ENCODE measurements around the gene ARHGEF1. TPM values are rescaled to one million over a fixed set of nuclear protein-coding genes. Genes with fewer than 3 reads are reported as not detected.

ARHGEF1 gene
- total and polyA plus RNA-seq, 12 donors = 7.3 to 443 (median 54.1) TPM

DNA sequence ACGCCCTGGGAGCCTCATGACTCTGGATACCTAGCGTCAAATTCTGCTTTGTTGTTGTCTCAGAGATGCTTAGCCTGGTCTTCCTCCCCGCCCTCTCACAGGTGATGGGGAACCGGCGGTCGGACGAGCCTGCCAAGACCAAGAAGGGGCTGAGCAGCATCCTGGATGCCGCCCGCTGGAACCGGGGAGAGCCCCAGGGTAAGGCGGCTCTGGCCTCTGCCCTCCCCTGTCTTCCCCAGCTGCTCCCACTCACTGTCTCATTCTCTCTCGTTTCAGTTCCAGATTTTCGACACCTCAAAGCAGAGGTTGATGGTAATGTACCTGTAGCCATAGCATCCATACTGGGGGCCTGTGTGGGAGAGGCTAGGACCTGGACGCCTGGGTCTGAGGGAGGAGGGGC, 11.4 kb downstream of the ARHGEF1 start:
- Histone ChIP-seq H3K4me3 (no peak overlapping the region), H3K27ac (no peak overlapping the region), H3K36me3 (replicated peaks in 1 of 2) (peaks cover 0 to 56% of the 10 kb centered on the region in 2 donors), H3K27me3 (no peaks in the 10 kb centered on the region), H3K4me1 (replicated peaks in 1 of 2) (no peaks in the 10 kb centered on the region), H3K9me3 (replicated peaks in 1 of 3) (no peaks in the 10 kb centered on the region)
- TF ChIP-seq, protein P1, sequence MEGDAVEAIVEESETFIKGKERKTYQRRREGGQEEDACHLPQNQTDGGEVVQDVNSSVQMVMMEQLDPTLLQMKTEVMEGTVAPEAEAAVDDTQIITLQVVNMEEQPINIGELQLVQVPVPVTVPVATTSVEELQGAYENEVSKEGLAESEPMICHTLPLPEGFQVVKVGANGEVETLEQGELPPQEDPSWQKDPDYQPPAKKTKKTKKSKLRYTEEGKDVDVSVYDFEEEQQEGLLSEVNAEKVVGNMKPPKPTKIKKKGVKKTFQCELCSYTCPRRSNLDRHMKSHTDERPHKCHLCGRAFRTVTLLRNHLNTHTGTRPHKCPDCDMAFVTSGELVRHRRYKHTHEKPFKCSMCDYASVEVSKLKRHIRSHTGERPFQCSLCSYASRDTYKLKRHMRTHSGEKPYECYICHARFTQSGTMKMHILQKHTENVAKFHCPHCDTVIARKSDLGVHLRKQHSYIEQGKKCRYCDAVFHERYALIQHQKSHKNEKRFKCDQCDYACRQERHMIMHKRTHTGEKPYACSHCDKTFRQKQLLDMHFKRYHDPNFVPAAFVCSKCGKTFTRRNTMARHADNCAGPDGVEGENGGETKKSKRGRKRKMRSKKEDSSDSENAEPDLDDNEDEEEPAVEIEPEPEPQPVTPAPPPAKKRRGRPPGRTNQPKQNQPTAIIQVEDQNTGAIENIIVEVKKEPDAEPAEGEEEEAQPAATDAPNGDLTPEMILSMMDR (IDR thresholded peaks at IDR 0.05) = no peak
- TF ChIP-seq POLR2A (IDR thresholded peaks at IDR 0.05) = no peak
- DNase-seq = no peak
- intact Hi-C loops (cut with DNase I) = no loop called here
- 85 to 87% (median 86%) methylated on average over 5 to 14 of the region's 14 CpGs for WGBS, 4 donors

DNA sequence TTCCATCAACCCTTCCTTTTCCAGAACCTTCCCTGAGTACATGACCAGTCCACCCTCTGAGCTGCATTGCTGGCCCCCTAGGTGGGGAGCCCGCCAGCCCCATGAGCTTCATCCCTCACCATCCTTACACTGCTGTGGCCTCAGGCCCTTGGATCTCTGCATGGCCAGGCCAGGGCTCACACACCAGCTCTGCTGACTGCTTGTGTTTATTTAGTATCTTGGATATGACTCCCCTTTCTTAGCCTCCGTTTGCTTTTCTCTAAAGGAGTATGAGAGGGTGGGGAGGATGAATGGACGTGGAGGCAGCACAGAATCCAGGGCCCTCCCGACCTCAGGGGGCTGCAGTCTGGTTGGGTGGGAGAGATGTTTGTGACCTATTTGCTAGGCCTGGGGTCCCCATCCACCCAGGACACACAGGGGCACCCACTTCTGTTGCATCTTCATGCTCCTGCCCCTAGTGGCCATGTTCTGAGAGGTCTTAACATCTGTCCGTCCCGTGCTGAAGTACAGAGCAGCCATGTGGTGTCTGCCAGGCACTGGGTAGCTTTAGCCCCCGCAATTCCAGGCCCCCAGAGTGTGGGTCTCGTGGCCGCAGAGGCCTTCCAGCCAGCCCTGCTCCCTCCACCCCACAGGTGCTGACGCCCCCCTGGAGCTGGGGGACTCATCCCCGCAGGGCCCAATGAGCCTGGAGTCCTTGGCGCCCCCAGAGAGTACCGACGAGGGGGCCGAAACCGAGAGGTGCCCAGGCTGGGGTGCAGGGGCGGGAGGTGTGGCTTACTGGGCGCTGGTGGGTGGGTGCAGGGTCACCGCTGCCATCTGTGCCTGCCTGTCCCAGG, 13.0 kb downstream of the ARHGEF1 start:
- 75 to 91% (median 89%) methylated on average over 6 to 19 of the region's 19 CpGs for WGBS, 4 donors
- DNase-seq = no peak
- Histone ChIP-seq H3K4me1 (replicated peaks in 1 of 2) (no peaks in the 10 kb centered on the region), H3K4me3 (no peak overlapping the region), H3K36me3 (replicated peaks in 1 of 2) (peaks cover 0 to 65% of the 10 kb centered on the region in 2 donors), H3K27ac (no peak overlapping the region), H3K27me3 (no peaks in the 10 kb centered on the region), H3K9me3 (replicated peaks in 1 of 3) (no peaks in the 10 kb centered on the region)
- intact Hi-C loops (cut with DNase I) = no loop called here
- TF ChIP-seq, protein P1 (IDR thresholded peaks at IDR 0.05) = no peak
- no peak for TF ChIP-seq POLR2A (IDR thresholded peaks at IDR 0.05)

DNA sequence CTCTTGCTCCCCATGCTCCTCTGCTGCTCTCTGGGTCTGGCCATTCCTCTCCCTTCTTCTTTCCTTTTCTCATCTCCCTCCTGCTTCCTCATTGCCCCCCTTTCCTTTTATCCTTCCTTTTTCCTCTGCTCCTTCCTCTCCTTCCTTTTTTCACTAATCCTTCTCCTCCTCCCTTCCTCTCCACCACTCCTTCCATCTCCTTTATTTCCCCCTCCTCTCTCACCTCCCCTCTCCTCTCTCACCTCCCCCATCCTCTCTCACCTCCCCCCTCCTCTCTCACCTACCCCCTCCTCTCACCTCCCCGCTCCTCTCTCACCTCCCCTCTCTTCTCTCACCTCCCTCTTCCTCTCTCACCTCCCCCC, 13.6 kb downstream of the ARHGEF1 start:
- H3K4me1 ChIP-seq (replicated peaks in 1 of 2) = no peaks in the 10 kb centered on the region
- no peak for TF ChIP-seq POLR2A (IDR thresholded peaks at IDR 0.05)
- TF ChIP-seq, protein P1 (IDR thresholded peaks at IDR 0.05) = no peak
- intact Hi-C loops (cut with DNase I) = no loop called here
- peaks cover 0 to 70% of the 10 kb centered on the region in 2 donors for H3K36me3 ChIP-seq (replicated peaks in 1 of 2)
- no peak for DNase-seq
- 86 to 100% (median 96%) methylated on average over 1 of the region's 1 CpG for WGBS, 4 donors
- H3K27ac ChIP-seq = no peak overlapping the region
- H3K9me3 ChIP-seq (replicated peaks in 1 of 3) = no peaks in the 10 kb centered on the region
- no peaks in the 10 kb centered on the region for H3K27me3 ChIP-seq
- H3K4me3 ChIP-seq = no peak overlapping the region

DNA sequence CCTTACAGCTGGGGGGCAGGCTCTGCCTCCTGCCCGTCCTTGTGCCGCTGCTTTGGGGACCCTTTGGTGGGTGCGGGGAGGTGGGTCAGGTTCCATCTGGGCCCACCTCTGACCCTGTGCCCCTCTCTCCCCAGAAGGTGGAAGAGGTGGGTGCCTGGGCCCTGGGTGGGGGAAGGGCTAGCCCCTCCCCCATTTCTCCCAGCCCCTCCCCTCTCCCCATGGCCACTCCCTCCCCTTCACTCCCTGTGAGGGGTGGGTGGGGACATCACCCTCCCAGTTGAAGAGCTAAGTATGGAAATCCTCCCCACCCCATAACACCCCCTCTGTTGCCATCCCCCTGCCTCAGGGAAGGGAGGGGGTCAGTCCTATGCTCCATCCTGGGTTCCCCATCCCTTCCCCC, 14.2 kb downstream of the ARHGEF1 start:
- Histone ChIP-seq H3K9me3 (replicated peaks in 1 of 3) (no peaks in the 10 kb centered on the region), H3K27me3 (no peaks in the 10 kb centered on the region), H3K4me1 (replicated peaks in 1 of 2) (no peaks in the 10 kb centered on the region), H3K36me3 (replicated peaks in 1 of 2) (peaks cover 0 to 70% of the 10 kb centered on the region in 2 donors), H3K27ac (no peak overlapping the region), H3K4me3 (no peak overlapping the region)
- intact Hi-C loops (cut with DNase I) = no loop called here
- WGBS, 4 donors = 95 to 100% (median 97%) methylated on average over 3 of the region's 3 CpGs; no CpG with 5 or more reads in 1 of the 4 donors
- no peak for TF ChIP-seq POLR2A (IDR thresholded peaks at IDR 0.05)
- TF ChIP-seq, protein P1 (IDR thresholded peaks at IDR 0.05) = no peak
- DNase-seq = no peak
